ENCODE measurements around the gene CHIT1. TPM values are rescaled to one million over a fixed set of nuclear protein-coding genes. Genes with fewer than 3 reads are reported as not detected.

The CHIT1 gene
- total RNA-seq, 1 experiment from 2014 or later: not detected

GRCh38 chr1:203250911-203251310, 21.4 kb upstream of the CHIT1 start:
- H3K79me2 ChIP-seq (ENCODE audit: insufficient read depth, low read length): no peaks in the 10 kb centered on the region
- DNase-seq (ENCODE audit: low read depth, low spot score) (no peak), ATAC-seq (no peak)
- no TSS peak for BruUV-seq (replicated peaks)
- no peaks in the 10 kb centered on the region for H3K36me3 ChIP-seq (ENCODE audit: control insufficient read depth in 1 of 2, insufficient read depth in 2 of 2, low read length in 2 of 2)
- no peak overlapping the region for H3K9ac ChIP-seq (ENCODE audit: low read length)
- ChIA-PET POLR2A (no interaction called here), RAD21 (ENCODE audit: low non-redundant PET in 1 of 2, low total read pairs in 2 of 2, uncharacterized antibody in 2 of 2, unreplicated experiment in 2 of 2) (no interaction called here), CTCF (interaction anchor here (1.1 to 1.8 kb wide), 3 partner anchors 16 to 212 kb away, joined by 3 to 5 read pairs (median 3); no protein-coding TSS in a partner anchor)
- no peak overlapping the region for H3K27ac ChIP-seq (ENCODE audit: low read depth, low read length)
- no peak overlapping the region for H3K4me2 ChIP-seq (ENCODE audit: low read length)
- no peaks in the 10 kb centered on the region for H4K20me1 ChIP-seq (ENCODE audit: insufficient read depth)
- no peak overlapping the region for H3K4me3 ChIP-seq (replicated peaks in 1 of 2; ENCODE audit: low read depth in 1 of 2, low read length in 2 of 2)
- no peaks in the 10 kb centered on the region for H3K9me2 ChIP-seq (ENCODE audit: insufficient read depth)
- H2AFZ ChIP-seq (ENCODE audit: low read depth, low read length, poor library complexity, severe bottlenecking): no peak overlapping the region
- intact Hi-C loops (cut with micrococcal nuclease): no loop called here
- H3K4me1 ChIP-seq (ENCODE audit: control insufficient read depth in 1 of 2, insufficient read depth in 2 of 2, low read length in 2 of 2): no peaks in the 10 kb centered on the region
- TF ChIP-seq TCF7L2 (IDR thresholded peaks at IDR 0.05; ENCODE audit: borderline replicate concordance, extremely low read depth, insufficient read depth, insufficient read length): no peak
- TF ChIP-seq EZH2 (IDR thresholded peaks at IDR 0.05): no peak
- no peak for TF ChIP-seq ZFX (IDR thresholded peaks at IDR 0.05)
- no peak for TF ChIP-seq REST (IDR thresholded peaks at IDR 0.05; ENCODE audit: low read depth)
- TF ChIP-seq RAD21 (IDR thresholded peaks at IDR 0.05; ENCODE audit: low read depth): no peak
- no peak for TF ChIP-seq ELF1 (IDR thresholded peaks at IDR 0.05; ENCODE audit: borderline replicate concordance, low read depth)
- TF ChIP-seq YY1 (IDR thresholded peaks at IDR 0.05; ENCODE audit: extremely low read depth, insufficient replicate concordance, low read depth, low read length): no peak
- H3K9me3 ChIP-seq (ENCODE audit: control insufficient read depth in 1 of 2, insufficient read depth in 1 of 2, low read depth in 1 of 2, low read length in 2 of 2): no peaks in the 10 kb centered on the region
- H3K27me3 ChIP-seq (ENCODE audit: insufficient read depth, low read length): no peaks in the 10 kb centered on the region

Data from HCT116 (cell line).